Skeletal muscle cell (primary cell): ENCODE results near the gene ARHGEF25.
"Not testable (repeated sequence)": the region's sequence is repeated elsewhere in the genome, so short reads cannot be mapped to it uniquely, and the experiment has no call there.

Source experiments
- DNase-seq: peaks from one replicate; pipeline ENCODE4 v3.0.0-alpha.2; 2010; ENCODE audit warnings: low read depth
- H3K4me3 ChIP-seq: 2 replicates; pipeline ENCODE4 v1.5.1; 2011; ENCODE audit warnings: low read depth, mild to moderate bottlenecking, control low read depth, low read length, moderate library complexity

Gene ARHGEF25

GRCh38 chr12:57665066-57665820 is 54.0 kb downstream of the ARHGEF25 start:
- not testable (repeated sequence) for H3K4me3 ChIP-seq, DNase-seq
